C4-2B (cell line): ENCODE data around the gene DBN1.
"Not testable (repeated sequence)": the region's sequence is repeated elsewhere in the genome, so short reads cannot be mapped to it uniquely, and the experiment has no call there.

Experiments used
- H3K27ac ChIP-seq: fragments of 450-650 bp; 2 replicates; pipeline ENCODE4 v1.5.1; 2017
- CTCF ChIP-seq: fragments of 450-650 bp; conservative IDR thresholded peaks from 2 replicates; pipeline ENCODE4 v1.5.1; 2017; ENCODE audit warnings: mild to moderate bottlenecking
- ZFX ChIP-seq: fragments of 450-650 bp; IDR thresholded peaks from 2 replicates; pipeline ENCODE4 v1.6.1; 2017

Gene DBN1

GRCh38 chr5:177423671-177424070, 49.8 kb downstream of the DBN1 start:
- no peak for TF ChIP-seq ZFX
- no peak for TF ChIP-seq CTCF
- no peak overlapping the region for H3K27ac ChIP-seq

- no peak for TF ChIP-seq CTCF
- no peak overlapping the region for H3K27ac ChIP-seq
Observed at GRCh38 chr5:177421062-177421798, 52.2 kb downstream of the DBN1 start.

GRCh38 chr5:177420472-177420871, 53.0 kb downstream of the DBN1 start:
- H3K27ac ChIP-seq: not testable (repeated sequence)

- H3K27ac ChIP-seq: no peak overlapping the region
- TF ChIP-seq CTCF: no peak
- no peak for TF ChIP-seq ZFX
Observed at GRCh38 chr5:177419046-177419445, 54.4 kb downstream of the DBN1 start.

GRCh38 chr5:177417081-177417480, 56.4 kb downstream of the DBN1 start:
- not testable (repeated sequence) for H3K27ac ChIP-seq

GRCh38 chr5:177414481-177414880, 59.0 kb downstream of the DBN1 start:
- no peak overlapping the region for H3K27ac ChIP-seq
- TF ChIP-seq CTCF: no peak
- TF ChIP-seq ZFX: no peak

- no peak overlapping the region for H3K27ac ChIP-seq
- TF ChIP-seq ZFX: no peak
- TF ChIP-seq CTCF: no peak
Observed at GRCh38 chr5:177412603-177413233, 60.7 kb downstream of the DBN1 start.

- no peak for TF ChIP-seq ZFX
- no peak for TF ChIP-seq CTCF
- H3K27ac ChIP-seq: no peak overlapping the region
Observed at GRCh38 chr5:177410575-177410974, 62.9 kb downstream of the DBN1 start.
